H9 (cell line): ENCODE measurements around the gene UNC45A. TPM values are rescaled to one million over a fixed set of nuclear protein-coding genes. Genes with fewer than 3 reads are reported as not detected.

Source experiments
- DNase-seq: peaks from one replicate; pipeline ENCODE4 v3.0.0-alpha.2; 2017
- H2AFZ ChIP-seq: one replicate; pipeline ENCODE4 v1.6.1; 2013; ENCODE audit warnings: mild to moderate bottlenecking, low read length, control low read depth, moderate library complexity
- H2AK5ac ChIP-seq: 2 replicates; pipeline ENCODE4 v1.6.1; 2013; ENCODE audit warnings: low read length, control low read depth, mixed read lengths; ENCODE audit not compliant: insufficient read length
- H2BK120ac ChIP-seq: one replicate; pipeline ENCODE4 v1.6.1; 2013; ENCODE audit warnings: low read depth, mild to moderate bottlenecking, low read length, control low read depth, inconsistent platforms; ENCODE audit not compliant: poor library complexity, severe bottlenecking
- H2BK12ac ChIP-seq: 2 replicates; pipeline ENCODE4 v1.6.1; 2013; ENCODE audit warnings: low read length, control low read depth, mixed read lengths, low read depth; ENCODE audit not compliant: insufficient read length
- H2BK15ac ChIP-seq: 2 replicates; pipeline ENCODE4 v1.6.1; 2013; ENCODE audit warnings: low read depth, low read length, control low read depth
- H2BK20ac ChIP-seq: one replicate; pipeline ENCODE4 v1.6.1; 2013; ENCODE audit warnings: low read depth, mild to moderate bottlenecking, low read length, control low read depth, inconsistent platforms; ENCODE audit not compliant: poor library complexity, severe bottlenecking
- H2BK5ac ChIP-seq: 2 replicates; pipeline ENCODE4 v1.6.1; 2013; ENCODE audit warnings: low read length, control low read depth, mixed read lengths; ENCODE audit not compliant: insufficient read length
- H3K14ac ChIP-seq: 2 replicates; pipeline ENCODE4 v1.6.1; 2013; ENCODE audit warnings: low read length, control low read depth; ENCODE audit not compliant: insufficient read depth
- H3K18ac ChIP-seq: 2 replicates; pipeline ENCODE4 v1.6.1; 2013; ENCODE audit warnings: low read depth, mild to moderate bottlenecking, mixed read lengths, low read length, control low read depth; ENCODE audit not compliant: insufficient read length
- H3K23ac ChIP-seq: 2 replicates; pipeline ENCODE4 v1.6.1; 2013; ENCODE audit warnings: low read length, control low read depth, mixed read lengths, low read depth; ENCODE audit not compliant: insufficient read length
- H3K23me2 ChIP-seq: 2 replicates; pipeline ENCODE4 v1.6.1; 2013; ENCODE audit warnings: low read depth, mild to moderate bottlenecking, mixed read lengths, low read length, control low read depth; ENCODE audit not compliant: insufficient read length, poor library complexity, severe bottlenecking
- H3K27ac ChIP-seq: 2 replicates; pipeline ENCODE4 v1.5.1; 2013; ENCODE audit warnings: low read length, control low read depth, mixed read lengths, low read depth; ENCODE audit not compliant: insufficient read length
- H3K27me3 ChIP-seq: 2 replicates; pipeline ENCODE4 v1.6.1; 2013; ENCODE audit warnings: low read length, control low read depth, inconsistent platforms; ENCODE audit not compliant: insufficient read depth
- H3K4ac ChIP-seq: 2 replicates; pipeline ENCODE4 v1.6.1; 2013; ENCODE audit warnings: low read depth, mild to moderate bottlenecking, control low read depth, inconsistent platforms, low read length, moderate library complexity
- H3K4me1 ChIP-seq: 2 replicates; pipeline ENCODE4 v1.6.1; 2013; ENCODE audit warnings: low read length, control low read depth, inconsistent platforms; ENCODE audit not compliant: insufficient read depth
- H3K4me2 ChIP-seq: 2 replicates; pipeline ENCODE4 v1.6.1; 2013; ENCODE audit warnings: low read length, control low read depth, mixed read lengths; ENCODE audit not compliant: insufficient read length, insufficient read depth
- H3K56ac ChIP-seq: 2 replicates; pipeline ENCODE4 v1.6.1; 2013; ENCODE audit warnings: low read depth, mild to moderate bottlenecking, mixed read lengths, low read length, control low read depth; ENCODE audit not compliant: insufficient read length
- H3K79me1 ChIP-seq: 2 replicates; pipeline ENCODE4 v1.6.1; 2013; ENCODE audit warnings: low read depth, mild to moderate bottlenecking, moderate library complexity, low read length, control low read depth, inconsistent platforms; ENCODE audit not compliant: insufficient read depth, poor library complexity, severe bottlenecking
- H3K79me2 ChIP-seq: 2 replicates; pipeline ENCODE4 v1.6.1; 2013; ENCODE audit warnings: low read length, control low read depth, inconsistent platforms; ENCODE audit not compliant: insufficient read depth
- H3K9ac ChIP-seq: 2 replicates; pipeline ENCODE4 v1.6.1; 2013; ENCODE audit warnings: low read length, control low read depth, mixed read lengths; ENCODE audit not compliant: insufficient read length; ENCODE audit errors: extremely low read depth
- H3K9me3 ChIP-seq: one replicate; pipeline ENCODE4 v1.6.1; 2013; ENCODE audit warnings: low read depth, low read length, inconsistent platforms; ENCODE audit not compliant: control insufficient read depth
- H3T11ph ChIP-seq: one replicate; pipeline ENCODE4 v1.6.1; 2013; ENCODE audit warnings: mild to moderate bottlenecking, low read length, control low read depth, inconsistent platforms
- H4K20me1 ChIP-seq: one replicate; pipeline ENCODE4 v1.6.1; 2013; ENCODE audit not compliant: control insufficient read depth, insufficient read length, insufficient read depth
- H4K5ac ChIP-seq: 2 replicates; pipeline ENCODE4 v1.6.1; 2013; ENCODE audit warnings: low read depth, mild to moderate bottlenecking, mixed read lengths, low read length, control low read depth; ENCODE audit not compliant: insufficient read length
- H4K8ac ChIP-seq: replicated peaks from 2 replicates; pipeline ENCODE4 v1.6.1; 2013; ENCODE audit warnings: low read length, control low read depth, mixed read lengths, low read depth; ENCODE audit not compliant: insufficient read length
- H4K91ac ChIP-seq: 2 replicates; pipeline ENCODE4 v1.6.1; 2013; ENCODE audit warnings: low read depth, mild to moderate bottlenecking, moderate library complexity, mixed read lengths, low read length, control low read depth; ENCODE audit not compliant: insufficient read length
- H3K27ac Mint-ChIP-seq, 3 experiments: 2 replicates in 2 of 3; 3 replicates in 1 of 3; pipeline ENCODE4 v1.8.0; 2020 to 2021; ENCODE audit warnings: mixed read lengths in 3 of 3, mild to moderate bottlenecking in 1 of 3, moderate library complexity in 1 of 3
- H3K27me3 Mint-ChIP-seq: 2 replicates; pipeline ENCODE4 v1.8.0; 2021; ENCODE audit warnings: low read depth, mild to moderate bottlenecking, moderate library complexity, mixed read lengths
- H3K36me3 Mint-ChIP-seq, 3 experiments: 2 replicates in 2 of 3; 3 replicates in 1 of 3; pipeline ENCODE4 v1.8.0; 2020 to 2021; ENCODE audit warnings: low read depth in 3 of 3, mixed read lengths in 3 of 3; ENCODE audit not compliant: insufficient read depth in 1 of 3
- H3K4me1 Mint-ChIP-seq, 2 experiments: 2 replicates each; pipeline ENCODE4 v1.8.0; 2020; ENCODE audit warnings: mixed read lengths in 2 of 2
- H3K4me3 Mint-ChIP-seq, 2 experiments: 2 replicates in 1 of 2; 3 replicates in 1 of 2; pipeline ENCODE4 v1.8.0; 2020 to 2021; ENCODE audit warnings: mild to moderate bottlenecking in 2 of 2, mixed read lengths in 2 of 2, moderate library complexity in 1 of 2
- H3K9me3 Mint-ChIP-seq, 2 experiments: 2 replicates in 1 of 2; 3 replicates in 1 of 2; pipeline ENCODE4 v1.8.0; 2020; ENCODE audit warnings: mild to moderate bottlenecking in 2 of 2, mixed read lengths in 2 of 2, moderate library complexity in 1 of 2
- CTCF ChIP-seq: fragments of 200-600 bp; sonication (generic); conservative IDR thresholded peaks from 3 replicates; pipeline ENCODE4 v1.8.0; 2021; ENCODE audit warnings: antibody characterized with exemption, mild to moderate bottlenecking
- WGBS: extraction: QIAGEN DNeasy Blood & Tissue Kit; methylation state at CpG from one replicate; pipeline ENCODE4 v1.1.7; 2013; ENCODE audit warnings: missing lambda C conversion rate, low lambda C conversion rate, mixed read lengths; ENCODE audit not compliant: insufficient read length; ENCODE audit errors: extremely low coverage; 5-methylcytosine and 5-hydroxymethylcytosine counted together
- total RNA-seq: library from RNA; stranded (reverse); gene quantifications from 2 replicates; pipeline ENCODE4 v1.2.1, GENCODE V29; 2021

Gene UNC45A
- total RNA-seq, 1 experiment from 2014 or later, result 84.6 TPM

- H2BK12ac ChIP-seq, result no peak overlapping the region
- no peaks in the 10 kb centered on the region for H4K20me1 ChIP-seq
- H3K4me1 ChIP-seq, result no peaks in the 10 kb centered on the region
- H3K9me3 ChIP-seq, result no peaks in the 10 kb centered on the region
- WGBS, result no CpG with 5 or more reads among the region's 30 CpGs
- H3T11ph ChIP-seq, result no peak overlapping the region
- Mint-ChIP-seq H3K36me3 (peaks cover 2 to 47% (median 7%) of the 10 kb centered on the region in 3 experiments; a peak in 5 of 7 replicates), H3K27ac (no peak overlapping the region; a peak in 1 of 7 replicates), H3K27me3 (no peaks in the 10 kb centered on the region), H3K4me1 (peaks cover 3 to 8% of the 10 kb centered on the region in 2 experiments; a peak in 2 of 4 replicates), H3K9me3 (no peaks in the 10 kb centered on the region), H3K4me3 (no peak overlapping the region)
- no peak overlapping the region for H3K14ac ChIP-seq
- no peak overlapping the region for H2AK5ac ChIP-seq
- no peak overlapping the region for H4K5ac ChIP-seq
- no peak overlapping the region for H3K18ac ChIP-seq
- H2BK15ac ChIP-seq, result no peak overlapping the region
- H2BK5ac ChIP-seq, result no peak overlapping the region
- H3K4ac ChIP-seq, result no peak overlapping the region
- TF ChIP-seq CTCF, result no peak
- no peak overlapping the region for H3K9ac ChIP-seq
- no peak overlapping the region for H2AFZ ChIP-seq
- H3K4me2 ChIP-seq, result no peak overlapping the region
- H4K91ac ChIP-seq, result no peak overlapping the region
- H3K79me2 ChIP-seq, result no peaks in the 10 kb centered on the region
- no peaks in the 10 kb centered on the region for H3K23me2 ChIP-seq
- H3K27me3 ChIP-seq, result no peaks in the 10 kb centered on the region
- no peak overlapping the region for H2BK20ac ChIP-seq
- H4K8ac ChIP-seq, result no peak overlapping the region
- H3K27ac ChIP-seq, result no peak overlapping the region
- no peak overlapping the region for H2BK120ac ChIP-seq
- no peak for DNase-seq
- no peak overlapping the region for H3K23ac ChIP-seq
- H3K79me1 ChIP-seq, result no peaks in the 10 kb centered on the region
- H3K56ac ChIP-seq, result no peak overlapping the region
Measured at GRCh38 chr15:90911906-90912769, 22.9 kb upstream of the UNC45A start.
